ENCODE measurements around the gene MYBPHL.

Gene MYBPHL

GRCh38 chr1:109350655-109351054 is 43.8 kb upstream of the MYBPHL start:
- ATAC-seq: no peak
- no peak for TF ChIP-seq SNAI2 (CRISPR knock-in tag; IDR thresholded peaks at IDR 0.05)
- no peak for TF ChIP-seq ZNF565 (CRISPR knock-in tag; conservative IDR thresholded peaks at IDR 0.05; ENCODE audit: low read depth)
- TF ChIP-seq ARNTL (CRISPR knock-in tag; IDR thresholded peaks at IDR 0.05; ENCODE audit: borderline replicate concordance, low read depth): no peak
- TF ChIP-seq ZNF70 (CRISPR knock-in tag; IDR thresholded peaks at IDR 0.05): no peak
- TF ChIP-seq OSR1 (CRISPR knock-in tag; IDR thresholded peaks at IDR 0.05): no peak
- no peak for TF ChIP-seq ESRRG (CRISPR knock-in tag; IDR thresholded peaks at IDR 0.05)
- TF ChIP-seq GLIS3 (CRISPR knock-in tag; IDR thresholded peaks at IDR 0.05): no peak
- no peak for TF ChIP-seq CSRNP3 (CRISPR knock-in tag; IDR thresholded peaks at IDR 0.05)
- TF ChIP-seq CSDC2 (CRISPR knock-in tag; IDR thresholded peaks at IDR 0.05): no peak
- no peak for TF ChIP-seq ISL1 (CRISPR knock-in tag; IDR thresholded peaks at IDR 0.05)
- no peak for TF ChIP-seq ZC3H10 (CRISPR knock-in tag; IDR thresholded peaks at IDR 0.05)
- TF ChIP-seq, protein P1, sequence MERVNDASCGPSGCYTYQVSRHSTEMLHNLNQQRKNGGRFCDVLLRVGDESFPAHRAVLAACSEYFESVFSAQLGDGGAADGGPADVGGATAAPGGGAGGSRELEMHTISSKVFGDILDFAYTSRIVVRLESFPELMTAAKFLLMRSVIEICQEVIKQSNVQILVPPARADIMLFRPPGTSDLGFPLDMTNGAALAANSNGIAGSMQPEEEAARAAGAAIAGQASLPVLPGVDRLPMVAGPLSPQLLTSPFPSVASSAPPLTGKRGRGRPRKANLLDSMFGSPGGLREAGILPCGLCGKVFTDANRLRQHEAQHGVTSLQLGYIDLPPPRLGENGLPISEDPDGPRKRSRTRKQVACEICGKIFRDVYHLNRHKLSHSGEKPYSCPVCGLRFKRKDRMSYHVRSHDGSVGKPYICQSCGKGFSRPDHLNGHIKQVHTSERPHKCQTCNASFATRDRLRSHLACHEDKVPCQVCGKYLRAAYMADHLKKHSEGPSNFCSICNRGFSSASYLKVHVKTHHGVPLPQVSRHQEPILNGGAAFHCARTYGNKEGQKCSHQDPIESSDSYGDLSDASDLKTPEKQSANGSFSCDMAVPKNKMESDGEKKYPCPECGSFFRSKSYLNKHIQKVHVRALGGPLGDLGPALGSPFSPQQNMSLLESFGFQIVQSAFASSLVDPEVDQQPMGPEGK (CRISPR knock-in tag; IDR thresholded peaks at IDR 0.05; ENCODE audit: borderline replicate concordance): no peak
- TF ChIP-seq, protein P2, sequence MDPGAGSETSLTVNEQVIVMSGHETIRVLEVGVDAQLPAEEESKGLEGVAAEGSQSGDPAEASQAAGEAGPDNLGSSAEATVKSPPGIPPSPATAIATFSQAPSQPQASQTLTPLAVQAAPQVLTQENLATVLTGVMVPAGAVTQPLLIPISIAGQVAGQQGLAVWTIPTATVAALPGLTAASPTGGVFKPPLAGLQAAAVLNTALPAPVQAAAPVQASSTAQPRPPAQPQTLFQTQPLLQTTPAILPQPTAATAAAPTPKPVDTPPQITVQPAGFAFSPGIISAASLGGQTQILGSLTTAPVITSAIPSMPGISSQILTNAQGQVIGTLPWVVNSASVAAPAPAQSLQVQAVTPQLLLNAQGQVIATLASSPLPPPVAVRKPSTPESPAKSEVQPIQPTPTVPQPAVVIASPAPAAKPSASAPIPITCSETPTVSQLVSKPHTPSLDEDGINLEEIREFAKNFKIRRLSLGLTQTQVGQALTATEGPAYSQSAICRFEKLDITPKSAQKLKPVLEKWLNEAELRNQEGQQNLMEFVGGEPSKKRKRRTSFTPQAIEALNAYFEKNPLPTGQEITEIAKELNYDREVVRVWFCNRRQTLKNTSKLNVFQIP (CRISPR knock-in tag; IDR thresholded peaks at IDR 0.05; ENCODE audit: borderline replicate concordance, low read depth): no peak
- TF ChIP-seq ZFP30 (CRISPR knock-in tag; IDR thresholded peaks at IDR 0.05): no peak

- TF ChIP-seq CSDC2 (CRISPR knock-in tag; IDR thresholded peaks at IDR 0.05) (no peak), TOX (CRISPR knock-in tag; IDR thresholded peaks at IDR 0.05; ENCODE audit: borderline replicate concordance) (no peak), BACH2 (CRISPR knock-in tag; IDR thresholded peaks at IDR 0.05; ENCODE audit: borderline replicate concordance) (no peak), PPARA (CRISPR knock-in tag; IDR thresholded peaks at IDR 0.05; ENCODE audit: borderline replicate concordance) (no peak), ZC3H10 (CRISPR knock-in tag; IDR thresholded peaks at IDR 0.05) (no peak), RARB (CRISPR knock-in tag; IDR thresholded peaks at IDR 0.05) (no peak)
- TF ChIP-seq, protein P2 (CRISPR knock-in tag; IDR thresholded peaks at IDR 0.05; ENCODE audit: borderline replicate concordance, low read depth): no peak
- no peak for ATAC-seq
Observed at GRCh38 chr1:109350182-109350581, 43.4 kb upstream of the MYBPHL start.

DNA sequence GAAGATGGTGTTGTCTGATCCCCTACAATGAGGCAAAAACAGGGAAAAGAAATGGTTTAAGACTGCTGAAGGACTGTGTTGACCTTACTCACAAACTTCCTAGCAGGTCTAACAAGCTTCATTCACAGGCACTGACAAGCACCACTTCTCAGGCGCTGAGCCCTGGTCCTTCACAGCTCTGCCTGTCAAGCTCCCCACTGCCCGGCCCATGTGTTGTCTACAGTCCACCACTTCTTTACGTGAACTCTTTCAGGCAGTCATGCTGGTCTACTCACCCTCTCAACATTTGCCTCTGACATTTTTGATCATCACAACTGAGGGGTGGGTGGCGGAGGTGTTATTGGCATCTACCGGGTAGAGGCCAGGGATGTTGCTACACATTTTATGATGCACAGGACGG is 40.7 kb upstream of the MYBPHL start:
- no peak for ATAC-seq
- TF ChIP-seq, protein P1 (CRISPR knock-in tag; IDR thresholded peaks at IDR 0.05; ENCODE audit: borderline replicate concordance): no peak
- TF ChIP-seq OSR1 (CRISPR knock-in tag; IDR thresholded peaks at IDR 0.05) (no peak), TOX (CRISPR knock-in tag; IDR thresholded peaks at IDR 0.05; ENCODE audit: borderline replicate concordance) (no peak), PPARA (CRISPR knock-in tag; IDR thresholded peaks at IDR 0.05; ENCODE audit: borderline replicate concordance) (no peak)
